ENCODE results near the gene ADGRB3. TPM values are rescaled to one million over a fixed set of nuclear protein-coding genes. Genes with fewer than 3 reads are reported as not detected.

Gene ADGRB3
- total RNA-seq, 2 experiments from 2014 or later, result not detected

- Histone ChIP-seq H2AFZ (ENCODE audit: low read length) (no peak overlapping the region), H3K9me2 (ENCODE audit: insufficient read depth, low read length) (no peaks in the 10 kb centered on the region), H3K4me1 (ENCODE audit: insufficient read depth, low read length, poor library complexity, severe bottlenecking) (no peaks in the 10 kb centered on the region), H3K79me2 (ENCODE audit: insufficient read depth, low read depth, low read length) (no peaks in the 10 kb centered on the region), H3K4me3 (ENCODE audit: low read depth, low read length, poor library complexity, severe bottlenecking) (no peak overlapping the region), H3K27ac (ENCODE audit: low read depth, low read length, poor library complexity, severe bottlenecking) (no peak overlapping the region), H3K36me3 (ENCODE audit: insufficient read depth, low read length) (no peaks in the 10 kb centered on the region), H4K20me1 (ENCODE audit: insufficient read depth, low read length) (no peaks in the 10 kb centered on the region), H3K9me3 (ENCODE audit: low read length) (no peaks in the 10 kb centered on the region), H3K4me2 (ENCODE audit: low read length) (no peak overlapping the region)
- POLR2A ChIA-PET, result no interaction called here
- CTCF ChIA-PET (ENCODE audit: unreplicated experiment), result no interaction called here
- DNase-seq (ENCODE audit: low spot score), result no peak
- BruUV-seq (replicated peaks), result no TSS peak
- TF ChIP-seq CTCF (conservative IDR thresholded peaks at IDR 0.05; ENCODE audit: low read length) (no peak), EZH2phosphoT487 (IDR thresholded peaks at IDR 0.05; ENCODE audit: borderline replicate concordance, low read depth, low read length) (no peak)
- intact Hi-C loops (cut with micrococcal nuclease; ENCODE audit: unreplicated experiment), result no loop called here
Observed at GRCh38 chr6:69314531-69314930, 679.4 kb downstream of the ADGRB3 start.

DNA sequence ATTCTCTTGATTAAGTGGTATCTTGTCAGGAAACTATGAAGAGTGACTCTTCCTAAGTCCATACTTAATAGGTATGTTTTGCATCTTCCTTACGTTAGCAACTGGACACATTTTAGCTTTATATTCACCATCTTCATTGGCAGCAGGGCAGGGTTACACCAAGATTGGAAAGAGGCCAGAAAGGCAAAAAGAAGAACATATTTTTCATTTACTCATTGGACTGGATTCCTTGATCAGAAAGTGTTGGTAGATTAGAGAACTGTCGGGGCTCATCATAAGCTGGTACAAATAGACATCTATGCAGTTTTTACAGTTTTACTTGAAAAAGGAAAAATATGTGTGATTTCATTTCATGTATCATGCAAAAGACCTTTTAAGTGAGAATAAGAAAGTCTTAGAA lies 696.8 kb downstream of the ADGRB3 start:
- Histone ChIP-seq H3K4me1 (ENCODE audit: insufficient read depth, low read length, poor library complexity, severe bottlenecking) (no peaks in the 10 kb centered on the region), H3K9me3 (ENCODE audit: low read length) (no peaks in the 10 kb centered on the region), H3K27ac (ENCODE audit: low read depth, low read length, poor library complexity, severe bottlenecking) (no peak overlapping the region), H4K20me1 (ENCODE audit: insufficient read depth, low read length) (no peaks in the 10 kb centered on the region), H3K79me2 (ENCODE audit: insufficient read depth, low read depth, low read length) (no peaks in the 10 kb centered on the region), H3K36me3 (ENCODE audit: insufficient read depth, low read length) (no peaks in the 10 kb centered on the region), H3K9me2 (ENCODE audit: insufficient read depth, low read length) (no peaks in the 10 kb centered on the region), H3K4me3 (ENCODE audit: low read depth, low read length, poor library complexity, severe bottlenecking) (no peak overlapping the region), H3K4me2 (ENCODE audit: low read length) (no peak overlapping the region), H2AFZ (ENCODE audit: low read length) (no peak overlapping the region)
- ChIA-PET POLR2A (interaction anchor here (0.6 kb wide), 1 partner anchor 8 kb away, joined by 3 read pairs; no protein-coding TSS in a partner anchor), CTCF (ENCODE audit: unreplicated experiment) (no interaction called here)
- intact Hi-C loops (cut with micrococcal nuclease; ENCODE audit: unreplicated experiment), result no loop called here
- BruUV-seq (replicated peaks), result no TSS peak
- DNase-seq (ENCODE audit: low spot score), result no peak
- no peak for TF ChIP-seq EZH2phosphoT487 (IDR thresholded peaks at IDR 0.05; ENCODE audit: borderline replicate concordance, low read depth, low read length)
- TF ChIP-seq CTCF (conservative IDR thresholded peaks at IDR 0.05; ENCODE audit: low read length), result no peak

GRCh38 chr6:69337311-69337710 lies 702.2 kb downstream of the ADGRB3 start:
- H4K20me1 ChIP-seq (ENCODE audit: insufficient read depth, low read length), result no peaks in the 10 kb centered on the region
- no peak overlapping the region for H3K4me3 ChIP-seq (ENCODE audit: low read depth, low read length, poor library complexity, severe bottlenecking)
- H3K36me3 ChIP-seq (ENCODE audit: insufficient read depth, low read length), result no peaks in the 10 kb centered on the region
- H3K79me2 ChIP-seq (ENCODE audit: insufficient read depth, low read depth, low read length), result no peaks in the 10 kb centered on the region
- no peaks in the 10 kb centered on the region for H3K9me2 ChIP-seq (ENCODE audit: insufficient read depth, low read length)
- no peaks in the 10 kb centered on the region for H3K9me3 ChIP-seq (ENCODE audit: low read length)
- H3K4me2 ChIP-seq (ENCODE audit: low read length), result no peak overlapping the region
- DNase-seq (ENCODE audit: low spot score), result no peak
- ChIA-PET POLR2A (interaction anchor here (0.6 kb wide), 1 partner anchor 16 kb away, joined by 3 read pairs; no protein-coding TSS in a partner anchor), CTCF (ENCODE audit: unreplicated experiment) (no interaction called here)
- H2AFZ ChIP-seq (ENCODE audit: low read length), result no peak overlapping the region
- no TSS peak for BruUV-seq (replicated peaks)
- H3K27ac ChIP-seq (ENCODE audit: low read depth, low read length, poor library complexity, severe bottlenecking), result no peak overlapping the region
- intact Hi-C loops (cut with micrococcal nuclease; ENCODE audit: unreplicated experiment), result no loop called here
- TF ChIP-seq EZH2phosphoT487 (IDR thresholded peaks at IDR 0.05; ENCODE audit: borderline replicate concordance, low read depth, low read length), result no peak
- TF ChIP-seq CTCF (conservative IDR thresholded peaks at IDR 0.05; ENCODE audit: low read length), result no peak
- no peaks in the 10 kb centered on the region for H3K4me1 ChIP-seq (ENCODE audit: insufficient read depth, low read length, poor library complexity, severe bottlenecking)

All from OCI-LY7 (cell line).